Endometrial microvascular endothelial cells (primary cell): Measurements from ENCODE around the gene PNLIP. TPM values are rescaled to one million over a fixed set of nuclear protein-coding genes. Genes with fewer than 3 reads are reported as not detected.

Experiments used
- in situ Hi-C: cut with HindIII; loops from 2 replicates; pipeline ENCODE4 v1.10.0; 2017; ENCODE audit warnings: low sequenced_read_pairs, low pct_unique_long_range_greater_than_20kb; ENCODE audit errors: inconsistent ontology term
- total RNA-seq: library from RNA; depleted of rRNA; stranded (reverse); fragments of >200 nt; gene quantifications from one replicate; pipeline ENCODE4 v1.2.3, GENCODE V29; 2015; ENCODE audit errors: inconsistent ontology term

The PNLIP gene
- total RNA-seq, 1 donor from 2014 or later, result not detected

- in situ Hi-C loops, result no loop called here
Measured at GRCh38 chr10:116610443-116611152, 64.9 kb downstream of the PNLIP start.

- in situ Hi-C loops, result no loop called here
Measured at GRCh38 chr10:116611153-116611545, 65.4 kb downstream of the PNLIP start.

GRCh38 chr10:116612107-116612769 is 66.5 kb downstream of the PNLIP start:
- in situ Hi-C loops, result no loop called here

GRCh38 chr10:116613471-116613870 is 67.7 kb downstream of the PNLIP start:
- in situ Hi-C loops, result no loop called here

- in situ Hi-C loops, result no loop called here
Measured at GRCh38 chr10:116614796-116615195, 69.1 kb downstream of the PNLIP start.

GRCh38 chr10:116615199-116615776 is 69.6 kb downstream of the PNLIP start:
- in situ Hi-C loops, result no loop called here

Other genes starting within 250 kb of the PNLIP start
- gene CCDC172, start 221.5 kb upstream of the PNLIP start, total RNA-seq, result not detected
- gene PNLIPRP3, start 118.1 kb upstream of the PNLIP start, total RNA-seq, result not detected
- gene PNLIPRP1, start 45.0 kb downstream of the PNLIP start, total RNA-seq, result not detected
- gene PNLIPRP2, start 75.0 kb downstream of the PNLIP start, total RNA-seq, result not detected
- gene HSPA12A, start 196.6 kb downstream of the PNLIP start, total RNA-seq, result 0.28 TPM